Mucosa of rectum (tissue), 2 donors: Measurements from ENCODE around the gene HNRNPM.
A peak's percentile ranks its signal among the peaks of the same experiment; 100 is the strongest.
"Not testable (repeated sequence)": the region's sequence is repeated elsewhere in the genome, so short reads cannot be mapped to it uniquely, and the experiment has no call there.

Source experiments
- H3K27ac ChIP-seq, 2 donors: one replicate each; pipeline ENCODE4 v1.7.0; 2013; ENCODE audit warnings: inconsistent platforms in 2 of 2, low read depth in 2 of 2, low read length in 2 of 2
- H3K27me3 ChIP-seq, 2 donors: one replicate each; pipeline ENCODE4 v1.7.0; 2013; ENCODE audit warnings: low read length in 2 of 2; ENCODE audit not compliant: control insufficient read depth in 2 of 2, insufficient read depth in 2 of 2
- H3K36me3 ChIP-seq, 2 donors: one replicate each; pipeline ENCODE4 v1.7.0; 2013; ENCODE audit warnings: low read length in 2 of 2; ENCODE audit not compliant: control insufficient read depth in 2 of 2, insufficient read depth in 2 of 2
- H3K4me1 ChIP-seq, 2 donors: one replicate each; pipeline ENCODE4 v1.7.0; 2013; ENCODE audit warnings: low read length in 2 of 2, mild to moderate bottlenecking in 1 of 2; ENCODE audit not compliant: control insufficient read depth in 2 of 2, insufficient read depth in 2 of 2
- H3K4me3 ChIP-seq, 2 donors: one replicate each; pipeline ENCODE4 v1.7.0; 2013; ENCODE audit warnings: low read length in 2 of 2
- H3K9ac ChIP-seq, 2 donors: one replicate each; pipeline ENCODE4 v1.7.0; 2013; ENCODE audit warnings: low read length in 2 of 2, low read depth in 1 of 2, mild to moderate bottlenecking in 1 of 2
- H3K9me3 ChIP-seq, 2 donors: one replicate each; pipeline ENCODE4 v1.7.0; 2013; ENCODE audit warnings: low read length in 2 of 2; ENCODE audit not compliant: control insufficient read depth in 2 of 2
- donor health status: healthy.
- donor health status: Normal muscosa, but diverticular disease.

Gene HNRNPM

GRCh38 chr19:8505680-8506401, 61.1 kb downstream of the HNRNPM start:
- Histone ChIP-seq H3K4me1 (peaks cover 3 to 7% of the 10 kb centered on the region in 2 donors), H3K9me3 (no peaks in the 10 kb centered on the region), H3K27me3 (no peaks in the 10 kb centered on the region), H3K36me3 (no peaks in the 10 kb centered on the region), H3K4me3 (peak overlapping the region; percentile 61 to 74), H3K9ac (peak overlapping the region; percentile 31 to 47), H3K27ac (no peak overlapping the region)

GRCh38 chr19:8506402-8506957, 61.7 kb downstream of the HNRNPM start:
- peak overlapping the region; percentile 31 to 47 for H3K9ac ChIP-seq
- peaks cover 3 to 7% of the 10 kb centered on the region in 2 donors for H3K4me1 ChIP-seq
- H3K4me3 ChIP-seq = peak overlapping the region; percentile 61 to 74
- no peak overlapping the region for H3K27ac ChIP-seq
- H3K27me3 ChIP-seq = no peaks in the 10 kb centered on the region
- no peaks in the 10 kb centered on the region for H3K9me3 ChIP-seq
- no peaks in the 10 kb centered on the region for H3K36me3 ChIP-seq

- Histone ChIP-seq H3K4me1 (peaks cover 17 to 27% of the 10 kb centered on the region in 2 donors), H3K4me3 (no peak overlapping the region), H3K27ac (no peak overlapping the region), H3K9ac (no peak overlapping the region), H3K27me3 (no peaks in the 10 kb centered on the region), H3K36me3 (no peaks in the 10 kb centered on the region), H3K9me3 (no peaks in the 10 kb centered on the region)
Observed at GRCh38 chr19:8510589-8511115, 65.9 kb downstream of the HNRNPM start.

GRCh38 chr19:8511573-8512101, 66.9 kb downstream of the HNRNPM start:
- Histone ChIP-seq H3K4me3 (no peak overlapping the region), H3K9ac (no peak overlapping the region), H3K27ac (peak overlapping the region in 1 of 2 donors; percentile 98), H3K36me3 (no peaks in the 10 kb centered on the region), H3K9me3 (no peaks in the 10 kb centered on the region), H3K27me3 (no peaks in the 10 kb centered on the region), H3K4me1 (peaks cover 13 to 21% of the 10 kb centered on the region in 2 donors)

- Histone ChIP-seq H3K36me3 (no peaks in the 10 kb centered on the region), H3K4me3 (no peak overlapping the region), H3K9ac (peak overlapping the region in 1 of 2 donors; percentile 93), H3K4me1 (peaks cover 13 to 21% of the 10 kb centered on the region in 2 donors), H3K27ac (peak overlapping the region in 1 of 2 donors; percentile 98), H3K27me3 (no peaks in the 10 kb centered on the region), H3K9me3 (no peaks in the 10 kb centered on the region)
Observed at GRCh38 chr19:8512115-8512967, 67.6 kb downstream of the HNRNPM start.

- peak overlapping the region; percentile 72 to 91 for H3K4me3 ChIP-seq
- peaks cover 15 to 21% of the 10 kb centered on the region in 2 donors for H3K4me1 ChIP-seq
- H3K9me3 ChIP-seq = no peaks in the 10 kb centered on the region
Observed at GRCh38 chr19:8513036-8513686, 68.4 kb downstream of the HNRNPM start.

GRCh38 chr19:8513687-8514504, 69.1 kb downstream of the HNRNPM start, which contains the start of gene ZNF414:
TSS of gene ZNF414 (minus strand) at chr19:8514167. CDS start at chr19:8514046, 121 bp downstream.
- Histone ChIP-seq H3K27me3 (no peaks in the 10 kb centered on the region), H3K9me3 (no peaks in the 10 kb centered on the region), H3K4me1 (peaks cover 15 to 21% of the 10 kb centered on the region in 2 donors), H3K4me3 (peak within 1 kb of the TSS; percentile 72 to 91), H3K36me3 (no peaks in the 10 kb centered on the region), H3K27ac (peak within 1 kb of the TSS; percentile 97 to 98), H3K9ac (peak within 1 kb of the TSS; percentile 91 to 93)

More at GRCh38 chr19:8513036-8513686, 68.4 kb downstream of the HNRNPM start:
- H3K27ac ChIP-seq = peak overlapping the region; percentile 97 to 98
- no peaks in the 10 kb centered on the region for H3K27me3 ChIP-seq
- no peaks in the 10 kb centered on the region for H3K36me3 ChIP-seq
- peak overlapping the region; percentile 80 to 93 for H3K9ac ChIP-seq

GRCh38 chr19:8514505-8515009, 69.8 kb downstream of the HNRNPM start:
- H3K9me3 ChIP-seq, H3K36me3 ChIP-seq, H3K27me3 ChIP-seq: not testable (repeated sequence)
- Histone ChIP-seq H3K27ac (peak overlapping the region; percentile 97 to 98), H3K4me1 (peaks cover 15 to 21% of the 10 kb centered on the region in 2 donors), H3K9ac (peak overlapping the region; percentile 47 to 93), H3K4me3 (peak overlapping the region; percentile 72 to 91)
